Naive thymus-derived CD4-positive, alpha-beta T cell (primary cell): ENCODE measurements around the gene PHETA2. TPM values are rescaled to one million over a fixed set of nuclear protein-coding genes. Genes with fewer than 3 reads are reported as not detected.
"Not testable (repeated sequence)": the region's sequence is repeated elsewhere in the genome, so short reads cannot be mapped to it uniquely, and the experiment has no call there.

Experiments used
- ATAC-seq: fragments of 150-1000 bp; cut with Tn5 transposase; 2 replicates; pipeline ENCODE4 v1.10.0; 2021; ENCODE audit warnings: mild to moderate bottlenecking, moderate library complexity
- CTCF ChIA-PET: fragments of 350-600 bp; sonication (Branson Sonifier 250); formaldehyde crosslinking; loops from one replicate; lab custom pipeline; 2021; ENCODE audit warnings: antibody characterized with exemption; lab: Charles Lee
- POLR2A ChIA-PET: fragments of 350-600 bp; sonication (Branson Sonifier 250); formaldehyde crosslinking; loops from one replicate; lab custom pipeline; 2021; ENCODE audit warnings: antibody characterized with exemption, inconsistent platforms; lab: Charles Lee
- DNase-seq, 9 donors: peaks; one replicate each; pipeline versions ENCODE4 v3.0.0 to v3.0.0-alpha.2; 2020 to 2022; ENCODE audit warnings: mixed read lengths in 1 of 9
- H3K27ac ChIP-seq: one replicate; pipeline ENCODE4 v1.7.0; 2013; ENCODE audit warnings: mild to moderate bottlenecking, low read depth, low read length, moderate library complexity
- H3K27me3 ChIP-seq, 2 donors: one replicate each; pipeline ENCODE4 v1.7.0; 2013; ENCODE audit warnings: low read length in 2 of 2, mild to moderate bottlenecking in 2 of 2, moderate library complexity in 2 of 2; ENCODE audit not compliant: control insufficient read depth in 2 of 2, insufficient read depth in 2 of 2
- H3K36me3 ChIP-seq, 3 experiments: 1 replicate in 2 of 3; 2 replicates in 1 of 3; pipeline ENCODE4 v1.7.0; 2013; ENCODE audit warnings: low read length in 3 of 3, mild to moderate bottlenecking in 3 of 3, moderate library complexity in 1 of 3; ENCODE audit not compliant: insufficient read depth in 3 of 3, control insufficient read depth in 2 of 3
- H3K4me1 ChIP-seq, 2 donors: one replicate each; pipeline ENCODE4 v1.7.0; 2013; ENCODE audit warnings: low read length in 2 of 2, mild to moderate bottlenecking in 2 of 2, moderate library complexity in 1 of 2; ENCODE audit not compliant: control insufficient read depth in 2 of 2, insufficient read depth in 2 of 2
- H3K4me3 ChIP-seq: 2 replicates; pipeline ENCODE4 v1.7.0; 2013; ENCODE audit warnings: mild to moderate bottlenecking, low read length
- H3K9me3 ChIP-seq, 3 experiments: 1 replicate in 2 of 3; 2 replicates in 1 of 3; pipeline ENCODE4 v1.7.0; 2013; ENCODE audit warnings: low read length in 3 of 3; ENCODE audit not compliant: control insufficient read depth in 2 of 3
- H3K27ac Mint-ChIP-seq, 9 donors: one replicate each; pipeline ENCODE4 v1.8.0; 2020 to 2022; ENCODE audit warnings: mixed read lengths in 9 of 9, mild to moderate bottlenecking in 8 of 9, moderate library complexity in 5 of 9, inconsistent platforms in 2 of 9
- H3K27me3 Mint-ChIP-seq, 5 donors: one replicate each; pipeline ENCODE4 v1.8.0; 2021 to 2022; ENCODE audit warnings: mixed read lengths in 5 of 5, mild to moderate bottlenecking in 1 of 5
- H3K36me3 Mint-ChIP-seq, 5 donors: one replicate each; pipeline ENCODE4 v1.8.0; 2020 to 2022; ENCODE audit warnings: mixed read lengths in 5 of 5, mild to moderate bottlenecking in 3 of 5, inconsistent platforms in 1 of 5
- H3K4me1 Mint-ChIP-seq, 7 donors: one replicate each; pipeline ENCODE4 v1.8.0; 2020 to 2022; ENCODE audit warnings: mixed read lengths in 7 of 7, mild to moderate bottlenecking in 3 of 7, inconsistent platforms in 1 of 7
- H3K4me3 Mint-ChIP-seq, 10 donors: one replicate each; pipeline ENCODE4 v1.8.0; 2020 to 2022; ENCODE audit warnings: mild to moderate bottlenecking in 10 of 10, mixed read lengths in 10 of 10, moderate library complexity in 6 of 10, inconsistent platforms in 2 of 10
- H3K9me3 Mint-ChIP-seq, 11 donors: one replicate each; pipeline ENCODE4 v1.8.0; 2020 to 2022; ENCODE audit warnings: mixed read lengths in 11 of 11, mild to moderate bottlenecking in 4 of 11, inconsistent platforms in 1 of 11, moderate library complexity in 1 of 11
- intact Hi-C, 2 donors: fragments of 100-400 bp; cut with micrococcal nuclease; formaldehyde crosslinking; loops; one replicate each; pipeline ENCODE4 v1.15.1; 2023
- polyA plus RNA-seq, 2 donors: library from polyadenylated mRNA; unstranded; fragments of 300-500 nt; fragmentation: Illumina TruSeq; gene quantifications; one replicate each; pipeline ENCODE4 v1.2.3, GENCODE V29; 2021
- total RNA-seq, 6 experiments: library from RNA in 5 of 6; stranded (reverse) in 5 of 6; gene quantifications; 1 replicate in 5 of 6; 2 replicates in 1 of 6; pipeline ENCODE4 v1.2.3 and lab custom pipeline; 2021 to 2026

Gene PHETA2
- total and polyA plus RNA-seq, 7 experiments from 2014 or later: 0.82 to 3.9 (median 1.2) TPM

GRCh38 chr22:42127606-42128005 lies 53.6 kb downstream of the PHETA2 start:
- no peaks in the 10 kb centered on the region for H3K36me3 Mint-ChIP-seq
- ChIA-PET POLR2A (no interaction called here), CTCF (no interaction called here)
- no peaks in the 10 kb centered on the region for H3K27me3 ChIP-seq
- ATAC-seq (no peak), DNase-seq (no peak)
- no peak overlapping the region for H3K4me3 ChIP-seq
- H3K36me3 ChIP-seq: no peaks in the 10 kb centered on the region
- peaks cover 0 to 6% (median under 1%) of the 10 kb centered on the region in 7 donors for H3K4me1 Mint-ChIP-seq
- H3K4me3 Mint-ChIP-seq: no peak overlapping the region
- no peaks in the 10 kb centered on the region for H3K4me1 ChIP-seq
- intact Hi-C loops: no loop called here
- no peak overlapping the region for H3K27ac ChIP-seq
- H3K27ac Mint-ChIP-seq: no peak overlapping the region
- H3K9me3 Mint-ChIP-seq: no peaks in the 10 kb centered on the region
- H3K27me3 Mint-ChIP-seq: no peaks in the 10 kb centered on the region
- no peaks in the 10 kb centered on the region for H3K9me3 ChIP-seq

GRCh38 chr22:42128007-42128406 lies 54.0 kb downstream of the PHETA2 start:
- POLR2A ChIA-PET, intact Hi-C loops, H3K4me1 ChIP-seq, H3K36me3 Mint-ChIP-seq, H3K4me3 ChIP-seq, H3K27me3 ChIP-seq, DNase-seq, H3K9me3 Mint-ChIP-seq, H3K27ac ChIP-seq, H3K36me3 ChIP-seq, H3K4me1 Mint-ChIP-seq, H3K27me3 Mint-ChIP-seq, H3K4me3 Mint-ChIP-seq, CTCF ChIA-PET, ATAC-seq, H3K9me3 ChIP-seq: not testable (repeated sequence)
- H3K27ac Mint-ChIP-seq: peak overlapping the region in 1 of 9 donors; percentile 38

Other genes starting within 250 kb of the PHETA2 start
- 100 to 1,000 TPM in 3 of 5 experiments, 10 to 100 TPM in 2; 71.5 to 117 (median 101) TPM for gene SREBF2, start 241.1 kb upstream of the PHETA2 start, total RNA-seq
- gene SREBF2, start 241.1 kb upstream of the PHETA2 start, polyA plus RNA-seq: 10 to 100 TPM; 17.4 to 21.0 TPM
- gene SHISA8, start 159.2 kb upstream of the PHETA2 start, total RNA-seq: under 1 TPM in 3 of 5 experiments, not detected in 2; 0.34 to 0.58 (median 0.54) TPM
- gene SHISA8, start 159.2 kb upstream of the PHETA2 start, polyA plus RNA-seq: not detected
- 10 to 100 TPM in 2 of 5 experiments, 1 to 10 TPM in 3; 1.2 to 17.2 (median 8.4) TPM for gene TNFRSF13C, start 147.4 kb upstream of the PHETA2 start, total RNA-seq
- gene TNFRSF13C, start 147.4 kb upstream of the PHETA2 start, polyA plus RNA-seq: under 1 TPM; 0.38 to 0.39 TPM
- 10 to 100 TPM in 3 of 5 experiments, 1 to 10 TPM in 2; 5.1 to 51.1 (median 10.8) TPM for gene CENPM, start 127.1 kb upstream of the PHETA2 start, total RNA-seq
- gene CENPM, start 127.1 kb upstream of the PHETA2 start, polyA plus RNA-seq: 1 to 10 TPM; 2.3 to 4.4 TPM
- 1 to 10 TPM in 1 of 5 experiments, under 1 TPM in 4; 0.08 to 4.2 (median 0.16) TPM for gene SEPTIN3, start 104.8 kb upstream of the PHETA2 start, total RNA-seq
- not detected for gene SEPTIN3, start 104.8 kb upstream of the PHETA2 start, polyA plus RNA-seq
- 1 to 10 TPM in 4 of 5 experiments, under 1 TPM in 1; 0.85 to 5.7 (median 3.2) TPM for gene WBP2NL, start 75.5 kb upstream of the PHETA2 start, total RNA-seq
- gene WBP2NL, start 75.5 kb upstream of the PHETA2 start, polyA plus RNA-seq: under 1 TPM in 1 of 2 donors, not detected in 1; 0.43 TPM
- gene NAGA, start 3.4 kb upstream of the PHETA2 start, total RNA-seq: 10 to 100 TPM in 2 of 5 experiments, 1 to 10 TPM in 3; 7.6 to 38.8 (median 9.4) TPM
- gene NAGA, start 3.4 kb upstream of the PHETA2 start, polyA plus RNA-seq: 10 to 100 TPM; 12.5 to 12.9 TPM
- gene SMDT1, start 5.5 kb downstream of the PHETA2 start, total RNA-seq: 100 to 1,000 TPM in 1 of 5 experiments, 10 to 100 TPM in 4; 40.4 to 105 (median 98.8) TPM
- 100 to 1,000 TPM; 117 to 157 TPM for gene SMDT1, start 5.5 kb downstream of the PHETA2 start, polyA plus RNA-seq
- gene NDUFA6, start 16.5 kb downstream of the PHETA2 start, total RNA-seq: 10 to 100 TPM; 35.0 to 66.4 (median 40.6) TPM
- 100 to 1,000 TPM in 1 of 2 donors, 10 to 100 TPM in 1; 96.9 to 123 TPM for gene NDUFA6, start 16.5 kb downstream of the PHETA2 start, polyA plus RNA-seq
- 10 to 100 TPM in 4 of 5 experiments, 1 to 10 TPM in 1; 5.6 to 13.3 (median 11.2) TPM for gene CYP2D6, start 56.6 kb downstream of the PHETA2 start, total RNA-seq
- under 1 TPM in 1 of 2 donors, not detected in 1; 0.11 TPM for gene CYP2D6, start 56.6 kb downstream of the PHETA2 start, polyA plus RNA-seq
- 10 to 100 TPM; 63.6 to 97.2 (median 78.1) TPM for gene TCF20, start 196.4 kb downstream of the PHETA2 start, total RNA-seq
- 1 to 10 TPM; 3.3 to 3.8 TPM for gene TCF20, start 196.4 kb downstream of the PHETA2 start, polyA plus RNA-seq